ENCODE results near the gene GPX1. TPM values are rescaled to one million over a fixed set of nuclear protein-coding genes. Genes with fewer than 3 reads are reported as not detected.

Gene GPX1
- total RNA-seq, 1 experiment from 2014 or later: 253 TPM

- Histone ChIP-seq H3K23ac (ENCODE audit: insufficient read length, low read depth, low read length) (no peak overlapping the region), H2BK5ac (ENCODE audit: insufficient read length, low read length) (no peak overlapping the region), H3K56ac (ENCODE audit: insufficient read length, low read depth, low read length) (no peak overlapping the region), H2BK15ac (ENCODE audit: low read depth, low read length) (no peak overlapping the region), H3K27me3 (ENCODE audit: insufficient read depth, low read length) (no peaks in the 10 kb centered on the region), H4K8ac (replicated peaks; ENCODE audit: insufficient read length, low read depth, low read length) (no peak overlapping the region), H3K79me1 (ENCODE audit: insufficient read depth, low read depth, low read length, poor library complexity, severe bottlenecking) (peaks cover 20% of the 10 kb centered on the region), H3T11ph (ENCODE audit: low read length) (no peak overlapping the region), H3K4me1 (ENCODE audit: insufficient read depth, low read length) (peaks cover 3% of the 10 kb centered on the region; the same call in 1 of the 2 replicates), H2BK12ac (ENCODE audit: insufficient read length, low read depth, low read length) (no peak overlapping the region), H2BK20ac (ENCODE audit: low read depth, low read length, poor library complexity, severe bottlenecking) (no peak overlapping the region), H4K91ac (ENCODE audit: insufficient read length, low read depth, low read length) (no peak overlapping the region), H3K79me2 (ENCODE audit: insufficient read depth, low read length) (peaks cover 50% of the 10 kb centered on the region), H2AK5ac (ENCODE audit: insufficient read length, low read length) (no peak overlapping the region), H3K14ac (ENCODE audit: insufficient read depth, low read length) (no peak overlapping the region), H3K27ac (ENCODE audit: insufficient read length, low read depth, low read length) (no peak overlapping the region), H3K23me2 (ENCODE audit: insufficient read length, low read depth, low read length, poor library complexity, severe bottlenecking) (no peaks in the 10 kb centered on the region), H4K20me1 (ENCODE audit: control insufficient read depth, insufficient read depth, insufficient read length) (no peaks in the 10 kb centered on the region), H3K18ac (ENCODE audit: insufficient read length, low read depth, low read length) (no peak overlapping the region), H2AFZ (ENCODE audit: low read length) (no peak overlapping the region), H4K5ac (ENCODE audit: insufficient read length, low read depth, low read length) (no peak overlapping the region), H3K9me3 (ENCODE audit: control insufficient read depth, low read depth, low read length) (no peaks in the 10 kb centered on the region), H3K9ac (ENCODE audit: extremely low read depth, insufficient read length, low read length) (no peak overlapping the region), H3K4me2 (ENCODE audit: insufficient read depth, insufficient read length, low read length) (no peak overlapping the region), H3K4ac (ENCODE audit: low read depth, low read length) (no peak overlapping the region), H2BK120ac (ENCODE audit: low read depth, low read length, poor library complexity, severe bottlenecking) (no peak overlapping the region)
- Mint-ChIP-seq H3K27ac (no peak overlapping the region), H3K36me3 (ENCODE audit: insufficient read depth in 1 of 3, low read depth in 3 of 3) (peaks cover 10 to 29% (median 26%) of the 10 kb centered on the region in 3 experiments; a peak in 6 of 7 replicates), H3K27me3 (ENCODE audit: low read depth) (no peaks in the 10 kb centered on the region), H3K4me1 (peaks cover 20 to 22% of the 10 kb centered on the region in 2 experiments), H3K9me3 (no peaks in the 10 kb centered on the region; a peak in 1 of 5 replicates), H3K4me3 (no peak overlapping the region)
- no peak for DNase-seq
- WGBS (ENCODE audit: extremely low coverage, insufficient read length, low lambda C conversion rate): no CpG with 5 or more reads among the region's 2 CpGs
- TF ChIP-seq, protein P1, sequence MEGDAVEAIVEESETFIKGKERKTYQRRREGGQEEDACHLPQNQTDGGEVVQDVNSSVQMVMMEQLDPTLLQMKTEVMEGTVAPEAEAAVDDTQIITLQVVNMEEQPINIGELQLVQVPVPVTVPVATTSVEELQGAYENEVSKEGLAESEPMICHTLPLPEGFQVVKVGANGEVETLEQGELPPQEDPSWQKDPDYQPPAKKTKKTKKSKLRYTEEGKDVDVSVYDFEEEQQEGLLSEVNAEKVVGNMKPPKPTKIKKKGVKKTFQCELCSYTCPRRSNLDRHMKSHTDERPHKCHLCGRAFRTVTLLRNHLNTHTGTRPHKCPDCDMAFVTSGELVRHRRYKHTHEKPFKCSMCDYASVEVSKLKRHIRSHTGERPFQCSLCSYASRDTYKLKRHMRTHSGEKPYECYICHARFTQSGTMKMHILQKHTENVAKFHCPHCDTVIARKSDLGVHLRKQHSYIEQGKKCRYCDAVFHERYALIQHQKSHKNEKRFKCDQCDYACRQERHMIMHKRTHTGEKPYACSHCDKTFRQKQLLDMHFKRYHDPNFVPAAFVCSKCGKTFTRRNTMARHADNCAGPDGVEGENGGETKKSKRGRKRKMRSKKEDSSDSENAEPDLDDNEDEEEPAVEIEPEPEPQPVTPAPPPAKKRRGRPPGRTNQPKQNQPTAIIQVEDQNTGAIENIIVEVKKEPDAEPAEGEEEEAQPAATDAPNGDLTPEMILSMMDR (conservative IDR thresholded peaks at IDR 0.05): no peak
These were observed 43.6 kb upstream of the GPX1 start for GRCh38 chr3:49401766-49402165.
